GM18858 (cell line): Measurements from ENCODE around the gene GID4.

Source experiments
- ATAC-seq: cut with Tn5 transposase; IDR thresholded peaks from one replicate; pipeline ENCODE4 v1.9.1; 2021; ENCODE audit not compliant: unreplicated experiment

Gene GID4

DNA sequence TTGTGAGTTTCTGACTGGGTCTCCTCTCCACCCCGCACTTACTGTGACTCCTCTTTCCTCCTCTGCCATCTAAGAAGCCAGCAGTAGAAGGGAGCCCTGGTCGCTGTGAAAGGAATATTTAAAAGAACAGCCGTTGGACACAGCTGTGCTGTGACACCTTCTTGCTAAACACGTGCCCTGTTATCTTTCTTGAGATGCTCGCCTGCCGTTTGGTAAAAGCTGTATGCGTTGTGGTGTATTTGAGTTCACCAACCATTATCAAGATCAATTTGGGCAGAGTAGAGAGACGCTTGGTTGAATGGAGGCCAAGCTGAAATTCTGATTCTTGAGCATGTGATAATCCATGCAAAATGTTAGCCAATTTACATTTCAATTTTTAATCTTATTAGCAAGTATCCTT is 3.8 kb downstream of the GID4 start:
- no peak for ATAC-seq

DNA sequence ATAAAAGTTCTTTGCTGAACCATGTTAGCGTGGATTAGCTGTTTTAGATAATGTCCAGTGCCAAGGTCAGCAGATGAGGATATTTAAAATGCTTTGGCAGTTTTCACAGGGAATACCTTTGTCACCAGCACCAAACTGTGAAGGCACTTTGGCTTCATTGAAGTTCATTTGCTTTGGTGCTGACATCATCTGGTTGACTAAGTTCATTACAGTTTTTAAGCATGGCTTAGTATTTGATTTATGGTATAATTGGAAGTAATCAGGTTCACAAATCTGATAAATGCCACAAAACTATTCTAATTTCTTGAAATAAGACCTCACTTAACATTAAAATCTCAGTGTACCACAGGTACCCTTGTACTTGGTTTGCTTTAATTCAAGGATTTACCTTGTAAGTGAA is 4.3 kb downstream of the GID4 start:
- no peak for ATAC-seq

DNA sequence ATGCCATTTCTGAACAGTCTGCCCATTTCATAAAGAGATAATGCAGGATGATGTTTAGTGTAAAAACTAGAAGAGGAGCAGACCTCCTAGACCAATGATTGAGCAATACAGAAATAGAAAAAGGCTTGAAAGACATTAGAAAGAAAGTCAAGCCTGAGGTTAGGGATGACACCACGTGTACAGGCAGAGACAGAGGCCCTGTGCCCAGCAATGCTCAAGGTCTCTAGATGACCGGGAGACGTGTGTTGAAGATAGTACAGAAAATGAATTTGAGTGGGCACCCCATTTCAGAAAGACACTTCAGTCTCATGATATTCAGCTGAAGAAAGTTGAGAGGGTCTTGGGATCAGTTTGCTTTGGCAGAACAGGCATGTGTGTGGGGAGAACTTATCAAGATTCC is 5.4 kb downstream of the GID4 start:
- ATAC-seq = no peak

DNA sequence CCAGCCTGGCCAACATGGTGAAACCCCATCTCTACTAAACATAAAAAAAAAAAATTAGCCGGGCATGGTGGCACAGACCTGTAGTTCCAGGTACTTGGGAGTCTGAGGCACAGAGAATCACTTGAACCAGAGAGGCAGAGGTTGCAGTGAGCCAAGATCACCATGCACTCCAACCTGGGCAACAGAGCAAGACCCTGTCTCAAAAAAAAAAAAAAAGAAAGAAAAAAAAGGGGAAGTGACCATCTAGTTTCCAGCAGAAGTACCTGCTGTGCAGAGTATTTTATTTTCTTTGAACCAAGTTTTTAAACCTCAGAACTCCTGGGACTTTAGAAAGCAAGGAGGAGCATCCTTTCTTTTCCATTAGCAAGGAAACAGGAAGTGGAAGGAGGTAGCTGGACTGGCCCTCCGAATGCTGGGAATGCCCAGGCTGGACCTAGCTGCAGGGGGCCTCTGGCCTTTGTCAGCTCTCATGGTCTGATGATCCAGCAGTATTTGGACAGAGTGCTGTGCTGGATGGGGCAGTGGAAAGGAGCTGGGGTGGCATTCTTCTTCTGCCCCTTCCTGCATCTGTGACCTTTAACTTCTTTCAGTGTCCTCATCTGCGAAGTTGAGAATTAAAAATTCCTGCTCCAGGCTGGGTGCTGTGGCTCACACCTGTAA is 6.6 kb downstream of the GID4 start:
- no peak for ATAC-seq

DNA sequence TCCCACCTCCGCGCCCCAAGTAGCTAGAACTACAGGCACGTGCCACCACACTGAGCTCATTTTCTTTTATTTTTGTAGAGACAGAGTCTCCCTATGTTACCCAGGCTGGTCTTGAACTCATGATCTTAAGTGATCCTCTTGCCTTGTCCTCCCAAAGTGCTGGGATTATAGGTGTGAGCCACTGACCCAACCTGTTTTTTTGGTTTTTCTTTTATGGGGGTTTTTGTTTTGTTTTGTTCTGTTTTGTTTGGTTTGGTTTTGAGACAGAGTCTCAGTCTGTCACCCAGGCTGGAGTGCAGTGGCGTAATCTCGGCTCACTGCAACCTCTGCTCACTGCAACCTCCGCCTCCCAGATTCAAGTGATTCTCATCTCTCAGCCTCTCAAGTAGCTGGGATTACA is 16.4 kb downstream of the GID4 start:
- no peak for ATAC-seq

DNA sequence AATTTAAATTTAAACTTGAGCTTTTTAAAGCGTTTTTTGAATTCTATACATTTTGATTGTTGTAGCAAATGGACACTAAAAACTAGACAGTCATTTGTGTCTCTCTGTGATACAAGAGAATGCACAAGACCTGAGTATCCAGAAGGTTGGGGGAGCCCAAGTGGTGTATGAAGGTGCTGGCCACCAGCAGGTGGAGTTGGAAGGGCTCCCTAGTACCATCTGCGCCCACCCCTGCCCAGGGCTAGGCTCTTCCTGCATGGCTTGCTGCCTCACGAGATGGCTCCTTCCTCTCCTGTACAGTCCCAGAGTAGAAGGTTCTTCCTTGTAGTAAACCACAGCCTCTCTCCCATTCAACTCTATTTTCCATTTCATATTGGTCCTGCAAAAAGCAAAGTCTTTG is 17.0 kb downstream of the GID4 start:
- no peak for ATAC-seq

DNA sequence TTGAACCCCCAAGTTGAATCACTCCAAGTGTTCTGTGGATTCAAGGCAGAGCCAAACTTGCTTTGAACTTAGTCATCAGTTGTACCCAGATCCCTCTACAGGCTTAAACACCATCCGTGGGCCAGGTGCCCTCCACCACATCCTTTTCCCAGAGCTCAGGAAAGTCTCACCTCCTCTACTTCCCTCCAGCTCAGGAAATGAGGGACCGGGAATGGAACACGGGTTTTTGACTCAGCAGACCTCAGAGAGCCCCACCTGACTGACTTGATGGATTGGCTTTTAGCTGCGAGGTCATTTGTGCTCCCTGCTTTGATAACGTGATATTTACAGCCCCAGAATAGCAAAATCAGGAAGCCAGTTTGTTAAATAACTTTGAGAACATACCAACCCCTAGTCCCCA is 20.1 kb downstream of the GID4 start:
- ATAC-seq = no peak

DNA sequence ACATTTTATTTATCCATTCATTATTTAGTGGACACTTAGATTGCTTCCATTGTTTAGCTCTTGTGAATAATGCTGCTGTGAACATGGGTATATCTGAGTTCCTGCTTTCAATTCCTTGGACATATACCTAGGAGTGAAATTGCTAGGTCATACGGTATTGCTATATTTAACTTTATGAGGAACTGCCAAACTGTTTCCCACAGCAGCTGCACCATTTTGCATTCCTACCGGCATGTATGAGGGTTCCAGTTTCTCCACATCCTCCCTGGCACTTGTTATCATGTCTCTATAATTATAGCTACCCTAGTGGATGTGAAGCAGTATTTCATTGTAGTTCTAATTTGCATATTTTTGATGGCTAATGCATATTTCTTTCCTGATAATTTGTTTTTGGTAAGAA is 24.8 kb downstream of the GID4 start:
- no peak for ATAC-seq

DNA sequence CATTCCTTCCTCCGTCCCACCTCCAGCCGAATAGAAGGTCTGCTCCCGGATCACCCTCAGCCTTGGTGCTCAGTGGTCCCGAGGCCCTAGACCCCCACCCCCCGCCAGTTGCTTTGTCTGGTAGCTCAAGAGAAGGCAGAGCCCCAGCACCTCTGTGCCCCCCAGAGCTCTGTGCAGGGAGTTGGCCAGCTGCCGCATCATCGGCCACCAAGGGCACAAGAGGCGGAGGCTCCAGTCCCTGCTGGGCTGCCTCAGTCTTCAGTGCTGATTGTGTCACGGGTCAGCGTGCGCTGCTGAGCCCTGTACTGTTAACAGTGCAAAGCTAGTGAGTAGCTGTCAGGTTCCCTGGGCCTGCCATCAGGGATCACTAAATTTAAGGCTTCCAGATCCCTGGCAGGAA is 26.3 kb downstream of the GID4 start:
- no peak for ATAC-seq

DNA sequence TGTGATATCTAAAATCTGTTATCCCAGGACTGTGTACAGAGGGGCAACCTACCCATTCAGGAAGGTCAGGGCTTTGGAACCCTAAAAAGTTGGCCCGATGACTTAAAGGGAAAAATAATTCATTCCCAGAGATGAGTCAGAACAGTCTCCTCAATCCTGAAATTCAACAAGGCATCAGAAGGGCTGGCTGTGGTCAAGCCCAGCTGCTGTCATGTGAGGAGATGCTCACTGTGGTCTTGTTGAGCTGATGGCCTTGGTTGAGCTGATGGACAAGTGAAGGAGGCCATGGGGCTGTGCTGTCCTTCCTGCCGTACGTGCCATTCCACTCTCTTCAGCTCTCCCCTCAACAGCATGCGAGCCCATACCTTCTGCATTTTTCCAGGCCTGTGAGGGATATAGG is 27.7 kb downstream of the GID4 start:
- no peak for ATAC-seq

DNA sequence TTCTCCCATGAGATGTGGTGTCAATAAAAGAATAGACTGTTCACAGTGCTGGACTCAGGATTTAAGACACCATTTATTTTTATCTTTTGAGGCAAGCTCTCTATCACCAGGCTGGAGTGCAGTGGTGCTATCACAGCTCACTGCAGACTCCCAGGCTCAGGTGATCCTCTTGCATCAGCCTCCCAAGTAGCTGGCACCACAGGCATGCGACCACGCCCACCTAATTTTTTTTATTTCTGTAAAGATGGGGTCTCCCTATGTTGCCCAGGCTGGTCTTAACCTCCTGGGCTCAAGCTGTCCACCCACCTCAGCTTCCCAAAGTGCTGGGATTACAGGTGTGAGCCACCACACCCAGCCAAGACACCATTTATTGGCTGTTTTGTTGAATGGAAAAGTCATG is 29.9 kb downstream of the GID4 start:
- ATAC-seq = no peak

DNA sequence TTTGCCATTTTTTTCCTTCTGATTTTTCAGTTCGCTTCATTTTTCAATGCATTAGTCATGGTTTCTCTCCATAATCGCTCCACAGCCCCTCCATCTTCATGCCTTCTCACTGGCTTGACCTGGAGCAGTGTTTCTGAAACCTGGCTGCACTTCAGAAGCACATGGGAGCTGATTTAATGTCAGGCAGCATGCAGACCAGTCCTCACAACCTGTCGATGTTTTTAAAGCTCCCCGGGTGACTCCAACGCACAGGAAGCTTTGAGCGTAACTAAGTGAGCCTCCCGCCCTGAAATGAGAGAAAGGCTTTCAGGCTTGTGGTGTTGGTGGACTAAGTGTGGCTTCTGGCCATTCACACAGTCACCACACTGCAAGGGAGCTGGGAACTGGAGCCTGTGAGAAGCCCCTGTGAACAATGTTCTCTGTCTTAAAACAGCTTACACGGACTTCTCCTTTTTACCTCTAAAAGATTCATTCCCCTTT is 31.7 kb downstream of the GID4 start:
- ATAC-seq = no peak

DNA sequence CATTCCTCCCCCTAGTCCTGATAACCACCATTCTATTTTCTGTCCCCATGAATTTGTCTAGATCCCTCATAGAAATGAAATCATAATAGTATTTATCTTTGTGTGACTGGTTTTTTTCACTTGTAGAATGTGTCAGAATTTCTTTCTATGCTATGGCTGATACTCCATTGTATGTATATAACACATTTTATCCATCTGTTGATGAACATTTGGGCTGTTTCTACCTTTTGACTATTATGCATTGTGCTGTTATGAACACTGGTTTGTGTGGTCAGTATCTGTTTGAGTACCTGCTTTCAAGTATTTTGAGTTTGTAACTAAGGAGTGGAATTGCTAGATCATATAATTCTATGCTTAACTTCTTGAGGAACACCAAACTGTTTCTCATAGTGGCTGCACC is 32.5 kb downstream of the GID4 start:
- no peak for ATAC-seq

DNA sequence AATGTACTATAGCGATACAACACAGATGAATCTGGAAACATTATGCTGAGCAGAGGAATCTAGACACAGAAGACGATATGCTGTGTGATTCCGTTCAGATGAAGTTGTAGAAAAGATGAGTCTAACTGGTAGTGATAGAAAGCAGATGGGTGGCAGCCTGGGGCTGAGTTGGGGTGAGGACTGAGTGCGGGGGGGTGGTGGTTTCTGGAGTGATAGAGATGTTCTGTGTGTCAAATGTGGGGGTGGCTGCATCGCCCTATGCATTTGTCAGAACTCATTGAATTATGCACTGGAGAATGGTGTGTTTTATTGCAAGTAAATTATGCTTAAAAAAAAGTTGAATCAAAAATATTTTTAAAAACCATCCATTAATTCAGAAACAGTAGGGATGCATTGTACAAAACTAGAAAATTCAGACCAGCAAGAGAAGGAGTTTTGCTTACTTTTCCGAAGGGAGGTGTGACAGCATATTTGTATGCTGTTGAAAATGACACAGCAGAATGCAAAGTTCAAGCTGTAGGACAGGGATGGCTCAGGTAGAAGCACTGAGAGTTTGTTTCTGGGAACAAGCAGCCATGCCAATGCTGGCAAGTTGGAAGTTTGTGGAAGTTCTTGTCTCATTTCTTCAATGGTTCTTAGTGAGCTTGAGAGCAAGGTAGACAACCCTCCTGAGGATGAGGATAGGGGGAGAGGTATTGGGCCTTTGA is 35.5 kb downstream of the GID4 start:
- no peak for ATAC-seq

DNA sequence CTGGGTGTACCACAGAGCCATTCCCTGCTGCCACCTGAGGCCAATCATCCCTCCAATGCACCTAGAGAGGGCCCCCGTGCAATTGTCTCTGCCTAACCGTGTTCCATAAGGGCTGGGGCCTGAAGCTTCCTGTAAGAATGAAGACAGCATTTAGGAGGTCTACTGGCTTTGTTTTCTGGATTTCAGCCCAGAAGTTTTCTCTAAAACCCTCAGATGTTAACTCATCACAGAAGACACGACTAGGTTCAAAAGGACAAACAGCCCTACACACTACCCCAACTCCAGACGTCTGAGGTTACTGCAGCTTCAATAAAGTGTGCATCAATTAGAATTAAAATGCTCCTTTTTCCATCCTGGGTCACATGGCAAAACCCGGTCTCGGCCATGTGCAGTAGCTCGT is 37.7 kb downstream of the GID4 start:
- no peak for ATAC-seq

DNA sequence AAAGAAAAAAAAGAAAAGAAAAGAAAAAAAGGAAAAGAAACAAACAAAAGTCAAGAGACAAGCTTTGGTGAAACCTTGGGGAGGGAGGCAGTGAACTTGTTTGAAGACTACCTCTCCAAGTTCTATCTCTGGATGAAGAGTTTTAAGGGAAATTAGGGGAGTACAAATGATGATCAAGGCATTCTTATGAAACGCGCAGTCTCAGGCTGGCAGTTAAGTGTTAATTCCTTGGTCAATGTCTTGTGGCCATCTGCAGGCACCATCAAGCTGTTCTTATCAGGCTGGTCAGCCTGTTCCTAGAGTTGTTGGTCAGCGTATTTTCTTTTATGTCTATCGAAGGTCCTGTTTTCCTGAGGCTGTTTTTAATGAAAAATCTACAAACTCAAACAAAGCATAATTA is 40.3 kb downstream of the GID4 start:
- ATAC-seq = no peak

DNA sequence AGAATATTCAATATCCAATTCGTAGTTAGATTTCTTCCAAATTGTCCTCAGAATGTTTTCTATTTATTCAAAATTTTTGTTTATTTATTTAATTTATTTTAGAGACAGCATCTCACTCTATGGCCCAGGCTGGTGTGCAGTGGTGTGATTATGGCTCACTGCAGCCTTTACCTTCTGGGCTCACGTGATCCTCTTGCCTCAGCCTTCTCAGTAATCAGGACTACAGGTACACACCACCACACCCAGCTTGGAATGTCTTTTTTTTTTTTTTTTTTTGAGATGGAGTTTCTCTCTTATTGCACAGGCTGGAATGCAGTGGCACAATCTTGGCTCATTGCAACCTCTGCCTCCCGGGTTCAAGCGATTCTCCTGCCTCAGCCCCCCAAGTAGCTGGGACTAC is 45.0 kb downstream of the GID4 start:
- no peak for ATAC-seq

DNA sequence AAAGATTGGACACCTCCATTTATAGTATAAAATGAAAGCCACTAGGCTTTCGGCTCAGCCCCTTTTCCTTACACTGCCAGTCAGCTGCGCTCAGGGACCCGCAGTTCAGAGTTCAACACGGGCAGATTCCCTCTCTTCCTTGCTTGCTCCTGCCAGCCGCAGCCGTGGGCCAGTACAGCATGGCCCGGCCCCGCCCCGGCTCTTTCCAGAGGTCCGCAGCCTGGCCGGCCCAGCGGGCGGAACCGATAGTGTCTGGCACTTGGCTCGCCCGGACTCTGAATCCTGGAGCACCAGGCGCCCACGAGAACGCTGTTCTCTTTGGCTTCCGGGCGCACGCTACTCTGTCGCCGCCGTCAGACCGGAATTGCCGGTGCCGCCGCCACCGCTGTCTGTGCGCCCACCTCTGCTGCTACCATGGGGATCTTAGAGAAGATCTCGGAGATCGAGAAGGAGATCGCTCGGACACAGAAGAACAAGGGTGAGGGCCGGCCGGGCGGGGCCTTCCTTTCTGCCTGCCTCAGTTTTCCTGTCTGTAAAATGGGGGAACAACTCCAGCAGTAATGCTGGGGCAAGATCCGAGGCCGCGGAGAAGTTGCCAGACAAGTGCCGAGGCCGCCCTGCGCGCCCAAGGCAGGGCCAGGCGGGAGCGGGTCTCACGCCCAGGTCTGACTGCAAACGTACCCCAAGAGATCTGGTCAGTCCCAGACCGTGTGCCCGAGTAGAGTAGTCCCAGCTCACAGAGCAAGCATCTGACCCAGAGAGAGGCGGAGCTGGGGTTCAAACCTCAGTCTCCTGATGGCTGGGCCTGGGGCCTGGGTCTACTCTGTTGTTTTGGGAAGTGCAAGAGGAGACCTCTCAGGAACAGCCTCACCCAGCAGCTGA is 48.6 kb downstream of the GID4 start, which contains the start of gene DRG2:
TSS of gene DRG2 (plus strand) at position 339 of the 882 bp plus-strand sequence. CDS start at position 415, 76 bp downstream.
- ATAC-seq = peak; percentile 69

DNA sequence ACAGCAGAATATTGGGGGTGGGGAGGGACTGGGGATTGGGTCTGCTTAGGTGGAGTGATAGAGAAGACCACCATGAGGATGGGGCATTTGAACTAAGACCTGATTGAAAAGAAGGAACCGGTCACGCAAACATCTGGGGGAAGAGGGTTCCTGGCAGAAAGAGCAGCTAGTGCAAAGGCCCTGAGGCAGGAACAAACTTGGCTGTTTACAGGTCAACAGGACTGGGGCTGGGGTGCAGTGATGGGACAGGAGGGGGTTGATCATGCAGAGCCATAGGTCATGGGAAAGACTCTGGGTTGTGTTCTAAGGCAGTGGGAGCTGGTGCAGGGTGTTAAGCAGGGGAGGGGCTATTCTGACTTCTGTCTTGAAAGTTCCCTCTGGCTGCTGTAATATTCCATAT is 50.4 kb downstream of the GID4 start:
- no peak for ATAC-seq

DNA sequence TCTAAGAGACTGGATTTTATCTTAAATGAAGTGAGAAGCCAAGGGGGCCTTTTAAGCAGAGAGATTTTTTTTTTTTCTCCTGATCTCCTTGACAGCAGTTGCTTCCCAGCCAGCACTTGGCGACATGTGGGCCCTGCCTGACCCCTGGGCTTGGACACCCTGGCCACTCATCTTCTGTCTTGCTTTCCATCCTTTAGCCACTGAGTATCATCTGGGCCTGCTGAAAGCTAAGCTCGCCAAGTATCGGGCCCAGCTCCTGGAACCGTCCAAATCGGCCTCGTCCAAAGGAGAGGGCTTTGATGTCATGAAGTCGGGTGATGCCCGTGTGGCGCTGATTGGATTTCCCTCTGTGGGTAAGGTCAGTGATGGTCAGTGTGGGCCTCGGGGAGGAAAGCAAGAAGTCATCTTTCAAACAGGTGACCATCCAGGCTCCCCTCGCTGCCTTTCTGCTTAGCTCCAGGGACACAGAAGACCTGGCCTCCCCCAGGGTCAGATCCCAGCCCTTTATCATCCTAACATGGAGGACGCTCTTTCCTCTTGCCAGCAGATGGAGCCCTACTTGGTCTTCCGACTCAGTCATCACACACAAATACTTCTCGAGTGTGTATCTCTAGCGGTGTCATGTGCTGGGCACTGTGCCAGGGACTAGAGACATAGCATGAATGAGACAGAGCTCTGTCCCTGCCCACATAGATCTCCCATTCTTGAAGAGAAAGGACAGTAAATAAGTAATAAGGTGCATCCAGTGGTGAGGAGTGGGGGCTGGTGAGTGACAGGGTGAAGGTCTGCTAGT is 54.6 kb downstream of the GID4 start:
- ATAC-seq = no peak

DNA sequence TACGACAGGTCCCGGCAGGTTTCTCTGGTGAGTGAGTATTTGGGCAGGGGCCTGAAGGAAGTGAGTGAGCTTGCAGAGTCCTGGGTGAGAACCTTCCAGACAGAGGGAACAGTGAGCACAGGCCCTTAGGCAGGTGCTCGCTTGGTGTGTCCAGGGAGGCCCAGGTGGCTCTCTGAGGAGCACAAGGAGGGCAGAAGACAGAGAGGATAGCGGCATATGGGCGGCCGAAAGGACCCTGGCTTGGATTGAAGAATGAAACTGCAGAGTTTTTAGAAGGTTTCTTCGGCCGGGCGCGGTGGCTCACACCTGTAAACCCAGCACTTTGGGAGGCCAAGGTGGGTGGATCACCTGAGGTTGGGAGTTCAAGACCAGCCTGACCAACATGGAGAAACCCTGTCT is 55.2 kb downstream of the GID4 start:
- ATAC-seq = no peak
